T-helper 22 cell (primary cell): ENCODE measurements around the gene CAMTA2.

Source experiments
- DNase-seq: peaks from one replicate; pipeline ENCODE4 v3.0.0-alpha.2; 2020; ENCODE audit warnings: low read depth

CAMTA2 gene

DNA sequence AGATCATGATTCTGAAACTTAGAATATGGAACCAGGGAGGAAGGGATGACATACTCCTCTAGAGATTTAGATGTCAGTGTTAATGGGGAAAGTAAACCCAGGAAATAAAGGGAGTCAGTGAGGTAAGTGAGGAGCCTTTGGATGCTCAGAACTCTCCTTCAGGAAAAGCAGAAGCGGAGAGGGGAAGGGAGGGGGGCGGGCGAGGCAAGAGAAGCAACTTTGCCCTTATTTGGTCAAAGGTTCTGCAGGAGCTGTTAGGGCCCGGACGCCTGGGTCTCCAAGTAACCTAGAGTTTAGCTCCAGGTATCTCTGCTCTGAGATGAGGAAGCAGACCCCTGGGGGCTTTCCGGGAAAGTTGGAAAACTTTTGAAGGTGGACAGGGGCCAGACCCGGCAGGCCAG, 40.5 kb downstream of the CAMTA2 start:
- no peak for DNase-seq

DNA sequence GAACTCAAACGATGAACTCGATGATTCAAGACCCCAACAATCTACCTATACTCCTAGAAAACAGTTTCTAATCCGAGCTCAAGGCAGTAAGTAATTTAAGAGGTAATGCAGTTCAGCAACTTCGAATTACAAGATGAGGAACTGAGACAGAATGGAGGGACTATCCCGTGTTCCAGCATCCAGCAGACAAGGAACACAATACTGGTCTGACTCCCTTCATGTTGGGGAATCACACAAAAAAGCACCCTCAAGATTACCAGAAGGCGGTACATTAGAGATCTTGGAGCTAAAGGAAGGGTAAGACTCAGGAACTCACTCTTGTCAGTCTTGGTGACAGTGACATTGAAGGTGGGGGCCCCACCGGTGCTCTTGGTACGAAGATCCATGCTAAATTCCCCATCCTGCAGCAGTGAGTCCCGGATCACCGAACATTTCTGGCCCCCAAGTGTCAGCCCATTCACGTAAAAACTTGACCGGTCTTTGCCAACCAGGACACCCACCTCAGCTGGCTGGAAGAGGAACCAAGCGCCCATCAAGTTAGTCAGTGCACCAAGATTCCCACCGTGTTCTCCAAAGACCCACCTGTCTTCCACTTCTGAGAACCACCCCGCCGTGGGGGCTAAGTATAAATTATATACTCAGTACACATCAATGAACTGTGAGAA, 41.0 kb downstream of the CAMTA2 start:
- no peak for DNase-seq

DNA sequence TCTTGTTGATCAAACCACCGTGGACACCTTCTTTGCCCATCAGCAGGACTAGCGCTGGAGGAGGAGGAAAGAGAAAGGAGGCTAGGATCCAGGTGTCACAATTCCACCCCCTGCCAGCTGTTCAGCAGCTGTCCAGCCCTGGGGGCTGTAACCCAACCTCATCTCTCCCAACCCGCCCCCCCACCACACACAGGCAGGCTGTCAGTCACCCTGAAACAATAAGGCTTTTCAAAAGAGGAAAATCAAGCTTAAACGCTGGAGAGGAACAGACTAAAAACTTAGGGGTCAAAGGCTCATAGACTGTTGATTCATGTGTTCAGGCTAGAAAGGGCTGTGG, 41.6 kb downstream of the CAMTA2 start:
- no peak for DNase-seq

DNA sequence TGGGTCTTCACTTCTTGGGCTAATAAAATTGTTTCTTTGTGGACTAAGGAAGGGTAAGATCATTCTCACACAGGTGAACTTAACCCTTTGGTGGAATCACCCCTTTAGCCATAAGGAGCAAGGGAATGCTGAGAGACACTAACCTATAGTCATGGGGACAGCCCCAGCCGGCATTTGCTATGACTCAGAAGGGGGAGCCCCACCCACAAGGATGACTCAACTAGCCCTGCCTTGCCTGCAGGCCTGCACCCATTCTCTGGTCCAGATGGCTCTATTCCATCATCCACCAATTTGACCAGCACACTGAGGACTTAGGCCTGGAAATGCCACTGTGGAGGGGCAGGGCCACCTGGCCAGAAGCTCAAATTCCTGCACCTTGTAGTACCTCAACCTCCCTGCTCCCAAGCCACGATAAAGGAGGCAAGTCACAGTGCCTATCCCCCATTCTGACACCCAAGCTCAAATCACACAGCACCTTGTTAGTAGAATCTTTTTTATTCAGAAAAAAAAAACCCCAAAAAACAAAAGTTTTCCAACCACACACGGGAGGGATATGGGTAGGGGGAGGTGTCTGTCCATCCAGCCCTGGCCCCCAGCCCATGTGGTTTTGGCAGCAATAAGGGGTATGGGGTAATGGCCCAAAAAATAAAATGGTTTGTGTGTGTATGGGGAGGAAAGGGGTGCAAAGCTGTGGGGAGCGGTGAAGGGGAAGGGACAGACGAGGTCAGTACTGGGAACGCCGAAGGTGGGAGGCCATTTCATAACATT, 42.1 kb downstream of the CAMTA2 start:
- DNase-seq: peak; percentile 72

DNA sequence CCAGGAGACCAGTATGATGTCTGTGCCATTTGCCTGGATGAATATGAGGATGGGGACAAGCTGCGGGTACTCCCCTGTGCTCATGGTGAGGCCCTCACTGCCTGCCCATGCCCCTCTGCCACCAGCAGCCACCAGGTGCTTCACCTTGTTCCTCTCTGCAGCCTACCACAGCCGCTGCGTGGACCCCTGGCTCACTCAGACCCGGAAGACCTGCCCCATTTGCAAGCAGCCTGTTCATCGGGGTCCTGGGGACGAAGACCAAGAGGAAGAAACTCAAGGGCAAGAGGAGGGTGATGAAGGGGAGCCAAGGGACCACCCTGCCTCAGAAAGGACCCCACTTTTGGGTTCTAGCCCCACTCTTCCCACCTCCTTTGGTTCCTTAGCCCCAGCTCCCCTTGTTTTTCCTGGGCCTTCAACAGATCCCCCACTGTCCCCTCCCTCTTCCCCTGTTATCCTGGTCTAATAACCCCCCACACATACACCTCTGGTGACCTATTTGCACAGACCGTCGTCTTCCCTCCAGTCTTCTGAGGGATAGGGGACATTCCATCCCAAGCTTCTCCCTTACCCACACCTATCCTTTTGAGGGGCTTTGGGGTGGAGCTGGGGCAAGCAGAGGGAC, 42.8 kb downstream of the CAMTA2 start:
- no peak for DNase-seq

DNA sequence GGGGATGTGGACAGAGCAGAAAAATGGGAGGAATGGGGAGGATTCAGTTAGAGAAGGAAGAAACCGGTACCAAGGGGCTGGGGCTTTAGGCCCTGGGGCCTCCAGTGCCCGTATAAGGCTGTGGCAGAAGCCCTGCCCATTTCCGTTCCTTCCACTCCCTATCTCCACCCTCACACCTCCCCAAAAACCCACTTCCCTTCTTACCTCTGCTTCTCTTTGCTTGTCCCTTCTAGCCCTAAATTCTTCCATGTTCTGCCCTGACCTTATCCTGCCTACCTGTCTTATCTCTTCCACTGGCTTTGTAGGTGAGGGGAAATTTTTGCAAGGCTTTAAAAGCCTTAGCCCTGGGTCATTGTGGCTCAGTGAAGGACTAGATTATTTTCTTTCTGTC, 43.3 kb downstream of the CAMTA2 start:
- peak; percentile 42 for DNase-seq

DNA sequence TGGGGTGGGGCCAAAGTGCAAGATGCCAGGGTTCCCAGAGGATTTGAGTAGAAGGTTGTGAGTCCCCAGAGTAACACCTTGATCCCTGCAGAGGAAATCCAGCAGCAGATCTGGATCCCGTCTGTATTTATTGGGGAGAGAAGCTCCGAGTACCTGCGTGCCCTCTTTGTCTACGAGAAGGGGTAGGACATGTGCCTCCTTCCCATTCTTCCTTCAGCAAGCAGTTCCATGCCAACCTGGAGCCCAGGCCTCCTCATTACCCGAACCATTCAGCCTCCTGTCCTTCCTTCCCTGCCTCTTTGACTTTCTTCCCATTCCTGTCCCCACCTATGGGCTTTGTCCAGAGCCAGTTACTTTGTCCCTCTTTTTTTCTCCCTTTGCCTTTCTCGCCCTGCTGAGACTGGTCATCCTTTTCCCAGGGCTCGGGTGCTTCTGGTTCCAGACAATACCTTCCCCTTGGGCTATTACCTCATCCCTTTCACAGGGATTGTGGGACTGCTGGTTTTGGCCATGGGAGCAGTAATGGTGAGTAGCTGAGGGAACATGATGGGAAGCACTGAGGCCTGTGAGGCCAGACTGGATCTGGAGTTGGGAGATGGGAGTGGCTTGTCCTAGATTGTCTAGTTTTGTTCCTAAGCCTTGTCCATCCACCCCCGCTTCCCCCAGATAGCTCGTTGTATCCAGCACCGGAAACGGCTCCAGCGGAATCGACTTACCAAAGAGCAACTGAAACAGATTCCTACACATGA, 44.5 kb downstream of the CAMTA2 start:
- DNase-seq: no peak

DNA sequence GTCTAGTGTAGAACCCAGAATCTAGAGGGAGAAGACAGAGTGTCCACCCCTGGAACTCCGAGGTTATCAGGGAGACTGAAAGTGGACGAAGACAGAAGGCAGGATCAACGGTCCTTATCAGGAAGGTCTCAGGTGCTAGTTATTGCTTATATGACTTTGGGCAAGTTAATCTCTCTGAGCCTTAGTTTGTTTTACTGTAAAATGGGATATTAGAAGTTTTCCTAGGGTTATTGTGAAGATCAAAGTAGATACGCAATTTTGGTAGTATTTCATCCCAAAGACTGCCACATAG, 46.2 kb downstream of the CAMTA2 start:
- DNase-seq: no peak

DNA sequence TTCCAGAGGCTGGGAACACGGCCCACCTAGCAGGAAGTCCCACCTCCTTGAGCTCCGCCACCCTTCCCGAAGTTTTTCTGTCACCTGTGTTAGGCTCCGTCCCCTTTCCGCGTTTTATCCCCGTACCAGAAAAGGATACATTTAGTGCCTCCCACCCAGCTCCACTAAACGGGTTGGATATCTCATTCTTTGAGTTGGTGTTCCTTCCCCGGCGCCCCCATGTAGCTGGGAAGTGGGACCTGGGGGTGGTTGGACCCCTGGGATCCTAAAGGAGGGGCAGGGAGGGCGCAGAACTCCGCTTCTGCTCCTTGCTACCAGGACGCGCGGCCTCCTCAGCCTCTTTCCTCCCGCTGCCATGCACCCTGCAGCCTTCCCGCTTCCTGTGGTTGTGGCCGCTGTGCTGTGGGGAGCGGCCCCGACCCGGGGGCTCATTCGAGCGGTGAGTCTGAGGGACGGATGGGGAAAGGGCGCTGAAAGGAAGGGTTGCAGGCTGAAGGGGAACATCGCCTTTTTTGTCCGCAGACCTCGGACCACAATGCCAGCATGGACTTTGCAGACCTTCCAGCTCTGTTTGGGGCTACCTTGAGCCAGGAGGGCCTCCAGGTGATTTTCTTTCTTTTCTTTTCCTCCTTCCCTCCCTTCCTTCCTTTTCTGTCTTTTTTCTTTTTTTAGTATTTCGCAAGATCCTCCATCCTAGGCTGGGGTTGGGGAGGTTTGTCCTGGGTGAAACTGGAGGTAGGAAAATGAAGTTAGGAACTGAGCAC, 46.7 kb downstream of the CAMTA2 start:
- DNase-seq: peak; percentile 32

DNA sequence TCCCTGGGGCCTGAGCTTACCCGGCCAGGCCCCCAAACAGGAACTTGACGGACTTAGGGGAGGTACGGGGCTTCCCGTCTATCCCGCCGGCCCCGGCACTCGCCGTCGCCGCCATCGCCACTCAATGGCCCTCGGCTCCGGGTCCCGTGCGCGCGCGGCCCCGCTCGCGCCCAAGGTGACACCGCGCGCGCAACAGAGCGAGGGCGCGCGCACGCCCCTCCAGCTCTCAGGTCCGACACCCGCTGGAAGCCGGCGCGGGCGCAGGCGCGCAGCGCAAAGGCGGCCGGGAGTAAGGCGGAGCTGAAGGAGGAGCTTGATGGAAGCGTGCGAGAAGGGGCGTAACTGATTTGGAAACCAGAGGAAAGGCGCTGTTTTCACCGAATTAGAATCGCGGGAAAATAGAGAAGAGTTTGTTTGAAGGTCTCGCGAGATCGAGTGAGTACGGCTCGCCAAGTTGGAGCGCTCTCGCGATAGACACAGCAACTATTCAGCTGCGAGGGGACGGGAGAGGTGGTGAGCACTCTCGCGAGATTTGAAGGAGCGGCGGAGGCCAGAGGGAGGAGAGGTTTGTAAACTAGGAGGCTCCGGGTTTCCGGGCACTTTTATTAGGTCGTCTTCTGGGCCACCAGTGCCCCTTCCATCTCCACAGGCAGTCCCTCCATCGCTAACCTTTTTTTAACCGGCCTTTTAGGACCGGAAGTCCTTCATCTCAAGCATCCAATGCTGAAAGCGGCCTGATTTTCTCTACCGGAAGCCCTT, 47.5 kb downstream of the CAMTA2 start, which contains the start of the genes RNF167 and SLC25A11:
RNF167 (plus strand) TSS at position 473 of the 759 bp plus-strand sequence. CDS start 642 bp downstream, outside the sequence.
SLC25A11 (minus strand) TSS at position 251 of the 759 bp plus-strand sequence; CDS start at position 115, 136 bp downstream.
- peak; percentile 96 for DNase-seq

DNA sequence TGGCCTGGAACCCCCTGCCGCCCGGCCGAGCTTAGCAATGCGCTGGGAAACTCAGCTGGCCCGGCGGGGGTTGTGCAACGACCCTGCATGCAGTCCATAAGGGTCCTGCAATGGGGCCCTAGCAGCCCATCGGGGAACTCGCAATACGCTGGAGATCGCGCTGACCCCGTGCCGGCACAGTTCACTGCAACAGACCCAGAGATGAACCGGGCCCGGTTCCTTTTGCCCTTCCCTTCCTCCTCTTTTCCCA, 48.0 kb downstream of the CAMTA2 start:
- no peak for DNase-seq

DNA sequence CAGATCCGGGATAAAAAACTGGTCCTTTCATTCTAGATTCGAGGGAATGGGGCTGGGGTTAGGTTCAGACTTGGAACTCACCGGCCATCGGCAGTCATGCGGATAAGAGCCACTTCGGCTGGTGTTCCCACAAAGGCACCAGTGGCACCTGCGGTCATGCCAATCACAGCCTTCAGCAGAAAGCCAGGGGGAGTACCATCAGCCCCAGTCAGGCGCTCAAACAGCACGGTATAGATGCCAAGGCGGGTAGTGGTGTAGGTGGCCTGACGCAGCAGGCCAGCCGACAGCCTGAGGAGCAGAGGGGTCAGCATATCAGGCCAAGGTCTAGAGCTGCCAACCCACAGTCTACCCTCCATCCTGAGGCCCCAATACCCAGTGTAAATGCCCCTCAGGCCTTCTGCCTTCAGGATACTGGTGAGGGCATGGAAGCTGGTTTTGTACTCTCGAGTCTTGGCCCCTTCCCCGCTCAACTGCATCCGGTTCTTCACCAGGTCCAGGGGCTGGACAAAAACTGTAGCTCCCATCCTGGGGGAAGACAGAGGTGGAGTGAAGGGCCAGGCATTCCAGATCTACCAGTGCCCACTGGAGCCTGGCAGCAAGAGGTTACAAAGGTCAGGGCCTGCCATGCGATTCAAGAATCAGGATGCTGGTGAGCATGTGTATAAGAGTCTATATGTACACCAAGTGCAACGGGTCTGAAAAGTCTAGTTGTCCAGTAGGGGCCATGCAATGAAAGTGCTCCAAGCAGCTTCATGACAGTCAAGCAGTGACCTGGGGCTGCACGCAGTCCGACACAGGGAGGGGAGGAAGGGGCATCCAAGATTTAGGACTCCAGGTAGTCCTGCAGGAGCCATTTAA, 48.6 kb downstream of the CAMTA2 start:
- DNase-seq: no peak

DNA sequence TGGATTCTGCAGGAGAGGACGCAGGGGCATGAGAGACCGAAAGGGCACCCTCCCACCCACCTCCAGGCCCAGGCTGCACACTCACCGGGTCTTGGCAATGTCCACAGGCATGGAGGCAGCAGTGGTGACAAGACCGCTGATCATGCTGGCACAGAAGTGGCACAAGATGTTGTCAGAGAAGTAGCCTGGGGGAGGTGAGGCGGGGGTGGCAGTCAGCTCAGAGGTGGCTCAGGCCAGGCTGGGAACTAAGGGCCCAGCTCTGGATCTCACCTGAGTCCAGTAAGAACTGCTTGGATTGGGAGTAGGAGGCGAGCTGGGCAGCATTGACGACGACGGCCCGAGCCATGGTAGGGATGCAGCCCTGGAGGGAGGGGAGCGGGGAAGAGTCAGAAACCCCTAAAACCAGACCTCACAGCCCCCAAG, 49.4 kb downstream of the CAMTA2 start:
- no peak for DNase-seq

DNA sequence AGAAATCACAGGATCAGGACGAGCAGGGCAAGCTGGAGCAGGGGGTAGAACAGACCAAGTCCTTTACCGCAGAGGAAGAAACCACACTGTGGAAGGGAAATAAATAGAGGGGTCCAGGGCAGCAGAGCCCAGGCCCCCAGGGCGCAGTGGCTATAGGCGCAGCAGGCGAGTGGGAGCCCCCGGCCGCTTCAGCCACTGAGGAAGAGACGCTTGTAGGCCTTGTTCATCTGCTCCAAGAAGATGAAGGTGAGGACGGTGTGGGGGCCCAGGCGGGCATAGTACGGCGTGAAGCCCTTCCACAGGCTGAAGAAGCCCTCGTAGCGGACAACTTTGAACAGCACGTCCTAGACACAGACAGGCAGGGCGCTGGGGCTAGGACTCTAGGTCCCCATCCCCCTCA, 49.9 kb downstream of the CAMTA2 start:
- DNase-seq: no peak

DNA sequence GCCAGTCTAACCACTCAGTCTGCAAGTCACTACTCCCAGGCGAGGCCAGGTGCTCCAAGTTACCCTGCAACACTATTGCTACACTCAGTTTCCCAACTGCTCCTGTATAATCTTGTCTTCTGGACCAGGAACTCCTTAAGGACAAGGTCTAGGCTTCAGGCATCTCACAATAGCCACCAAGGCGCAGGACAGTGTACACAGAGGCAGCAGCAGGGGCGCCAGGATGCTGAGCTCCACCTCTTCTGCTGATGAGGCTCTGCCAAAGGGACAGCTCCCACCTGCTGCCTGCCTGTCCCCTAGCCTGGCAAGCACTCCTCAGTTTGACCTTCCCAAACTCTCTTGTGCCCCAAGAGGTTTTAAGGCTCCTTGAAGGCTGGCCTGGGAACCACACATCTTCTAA, 51.0 kb downstream of the CAMTA2 start:
- no peak for DNase-seq

DNA sequence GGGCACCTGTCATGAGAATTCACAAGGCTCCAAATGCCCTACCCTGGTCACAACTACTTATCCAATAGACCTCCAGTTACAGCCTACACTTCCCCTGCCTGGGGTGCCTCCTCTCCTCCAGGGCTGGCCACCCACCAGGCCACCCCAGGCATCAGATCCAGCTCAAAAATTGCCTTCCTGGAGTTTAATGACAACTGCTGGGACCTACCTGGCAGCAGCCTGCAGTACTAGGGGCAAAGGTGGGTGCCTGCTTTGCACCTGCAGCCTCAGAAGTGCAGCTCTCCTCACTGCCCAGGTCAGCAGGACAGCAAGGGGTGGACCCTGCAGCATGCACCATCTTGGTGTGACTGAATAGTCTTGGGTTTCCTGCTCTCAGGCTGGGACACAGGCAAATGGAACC, 51.8 kb downstream of the CAMTA2 start:
- DNase-seq: no peak

DNA sequence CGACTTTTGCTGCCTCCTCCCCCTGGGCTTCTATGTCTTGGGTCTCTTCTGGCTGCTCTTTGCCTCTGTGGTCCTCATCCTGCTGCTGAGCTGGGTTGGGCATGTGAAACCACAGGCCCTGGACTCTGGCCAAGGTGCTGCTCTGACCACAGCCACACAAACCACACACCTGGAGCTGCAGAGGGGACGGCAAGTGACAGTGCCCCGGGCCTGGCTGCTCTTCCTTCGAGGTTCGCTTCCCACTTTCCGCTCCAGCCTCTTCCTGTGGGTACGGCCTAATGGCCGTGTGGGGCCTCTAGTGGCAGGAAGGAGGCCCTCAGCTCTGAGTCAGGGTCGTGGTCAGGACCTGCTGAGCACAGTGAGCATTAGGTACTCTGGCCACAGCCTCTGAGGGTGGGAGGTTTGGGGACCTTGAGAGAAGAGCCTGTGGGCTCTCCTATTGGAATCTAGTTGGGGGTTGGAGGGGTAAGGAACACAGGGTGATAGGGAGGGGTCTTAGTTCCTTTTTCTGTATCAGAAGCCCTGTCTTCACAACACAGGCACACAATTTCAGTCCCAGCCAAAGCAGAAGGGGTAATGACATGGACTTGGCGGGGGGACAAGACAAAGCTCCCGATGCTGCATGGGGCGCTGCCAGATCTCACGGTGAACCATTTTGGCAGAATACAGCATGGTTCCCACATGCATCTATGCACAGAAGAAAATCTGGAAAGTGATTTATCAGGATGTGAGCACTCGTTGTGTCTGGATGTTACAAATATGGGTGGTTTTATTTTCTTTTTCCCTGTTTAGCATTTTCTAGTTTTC, 53.1 kb downstream of the CAMTA2 start:
- no peak for DNase-seq

DNA sequence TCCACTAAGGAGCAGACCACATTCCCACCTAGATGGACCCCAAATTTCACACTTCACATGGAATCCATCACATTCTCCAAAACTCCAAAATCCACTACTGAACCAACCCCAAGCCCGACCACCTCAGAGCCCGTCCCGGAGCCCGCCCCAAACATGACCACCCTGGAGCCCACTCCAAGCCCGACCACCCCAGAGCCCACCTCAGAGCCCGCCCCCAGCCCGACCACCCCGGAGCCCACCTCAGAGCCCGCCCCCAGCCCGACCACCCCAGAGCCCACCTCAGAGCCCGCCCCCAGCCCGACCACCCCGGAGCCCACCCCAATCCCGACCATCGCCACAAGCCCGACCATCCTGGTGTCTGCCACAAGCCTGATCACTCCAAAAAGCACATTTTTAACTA, 53.8 kb downstream of the CAMTA2 start:
- no peak for DNase-seq

DNA sequence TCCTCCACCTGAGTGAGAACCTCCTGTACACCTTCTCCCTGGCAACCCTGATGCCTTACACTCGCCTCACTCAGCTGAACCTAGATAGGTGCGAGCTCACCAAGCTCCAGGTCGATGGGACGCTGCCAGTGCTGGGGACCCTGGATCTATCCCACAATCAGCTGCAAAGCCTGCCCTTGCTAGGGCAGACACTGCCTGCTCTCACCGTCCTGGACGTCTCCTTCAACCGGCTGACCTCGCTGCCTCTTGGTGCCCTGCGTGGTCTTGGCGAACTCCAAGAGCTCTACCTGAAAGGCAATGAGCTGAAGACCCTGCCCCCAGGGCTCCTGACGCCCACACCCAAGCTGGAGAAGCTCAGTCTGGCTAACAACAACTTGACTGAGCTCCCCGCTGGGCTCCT, 54.7 kb downstream of the CAMTA2 start:
- DNase-seq: no peak

DNA sequence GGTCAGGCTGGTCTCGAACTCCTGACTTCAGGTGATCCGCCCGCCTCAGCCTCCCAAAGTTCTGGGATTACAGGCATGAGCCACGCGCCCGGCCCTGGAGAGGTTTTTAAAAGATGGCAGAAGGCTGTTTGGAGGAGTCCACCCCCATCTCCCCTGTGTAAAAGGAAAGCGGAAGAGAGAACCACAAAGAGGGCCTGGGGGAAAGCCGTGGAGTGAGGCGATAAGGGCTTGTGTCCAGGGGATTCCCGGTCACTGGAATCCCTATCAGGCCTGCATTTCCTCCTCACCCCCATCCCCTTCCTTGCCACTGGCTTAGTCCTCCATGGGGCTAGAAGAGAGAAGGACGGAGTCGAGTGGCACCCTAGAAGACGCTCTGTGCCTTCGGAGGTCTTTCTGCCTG, 55.5 kb downstream of the CAMTA2 start, which contains the start of gene GP1BA:
GP1BA (plus strand) TSS at position 315 of the 400 bp plus-strand sequence. CDS start 328 bp downstream, outside the sequence.
- DNase-seq: no peak
